SK-N-SH (cell line): ENCODE results near the gene AP1S3. TPM values are rescaled to one million over a fixed set of nuclear protein-coding genes. Genes with fewer than 3 reads are reported as not detected.

ENCODE experiments used
- CTCF ChIA-PET: fragments of 300-600, 350-600 bp; formaldehyde crosslinking; extraction: SDS; loops from one replicate; lab custom pipeline; 2021; lab: Yijun Ruan, JAX
- POLR2A ChIA-PET: fragments of 350-600 bp; sonication (Branson Sonifier 250); formaldehyde crosslinking; extraction: SDS; loops from one replicate; lab custom pipeline; 2020; ENCODE audit warnings: antibody characterized with exemption, inconsistent platforms; lab: Yijun Ruan, JAX
- DNase-seq: peaks from one replicate; pipeline ENCODE4 v3.0.0; 2012
- H2AFZ ChIP-seq: fragments of 200-600 bp; sonication (generic); 2 replicates; pipeline ENCODE4 v1.8.1; 2016; ENCODE audit warnings: antibody characterized with exemption, mild to moderate bottlenecking, low read depth
- H3F3A ChIP-seq: fragments of 200-600 bp; sonication (generic); replicated peaks from 2 replicates; pipeline ENCODE3; 2016; ENCODE audit warnings: antibody characterized with exemption, mild to moderate bottlenecking; ENCODE audit not compliant: insufficient read depth
- H3K27ac ChIP-seq, 2 experiments: fragments of 200-500 bp in 1 of 2; fragments of 200-600 bp in 1 of 2; sonication (Bioruptor generic) in 1 of 2; sonication (generic), shearing (Covaris generic) in 1 of 2; 2 replicates each; pipeline versions ENCODE4 v1.5.1 to v1.6.1; 2014 to 2016; ENCODE audit warnings: low read depth in 2 of 2, inconsistent platforms in 1 of 2, low read length in 1 of 2, mild to moderate bottlenecking in 1 of 2, mixed read lengths in 1 of 2
- H3K27me3 ChIP-seq: fragments of 200-600 bp; sonication (generic), shearing (Covaris generic); 2 replicates; pipeline ENCODE4 v1.6.1; 2016; ENCODE audit warnings: mixed run types; ENCODE audit not compliant: insufficient read depth
- H3K36me3 ChIP-seq, 2 experiments: fragments of 200-500 bp in 1 of 2; fragments of 200-600 bp in 1 of 2; sonication (Bioruptor generic) in 1 of 2; sonication (generic) in 1 of 2; replicated peaks in 1 of 2; 2 replicates each; pipeline versions ENCODE3 to v1.5.1; 2014 to 2016; ENCODE audit warnings: low read length in 1 of 2, mild to moderate bottlenecking in 1 of 2; ENCODE audit not compliant: insufficient read depth in 2 of 2, control insufficient read depth in 1 of 2
- H3K4me1 ChIP-seq, 2 experiments: fragments of 200-500 bp in 1 of 2; fragments of 200-600 bp in 1 of 2; sonication (Bioruptor generic) in 1 of 2; sonication (generic), shearing (Covaris generic) in 1 of 2; 2 replicates each; pipeline versions ENCODE4 v1.5.1 to v1.6.1; 2014 to 2016; ENCODE audit warnings: low read depth in 1 of 2, low read length in 1 of 2, mixed run types in 1 of 2; ENCODE audit not compliant: insufficient read depth in 2 of 2, control insufficient read depth in 1 of 2
- H3K4me2 ChIP-seq: fragments of 200-600 bp; sonication (generic), shearing (Covaris generic); 2 replicates; pipeline ENCODE4 v1.6.1; 2017; ENCODE audit warnings: mixed run types
- H3K4me3 ChIP-seq, 2 experiments: fragments of 200-500 bp in 1 of 2; fragments of 200-600 bp in 1 of 2; sonication (Bioruptor generic) in 1 of 2; sonication (generic), shearing (Covaris generic) in 1 of 2; 2 replicates each; pipeline versions ENCODE4 v1.5.1 to v1.8.1; 2014 to 2016; ENCODE audit warnings: low read depth in 2 of 2, inconsistent platforms in 1 of 2, low read length in 1 of 2, mild to moderate bottlenecking in 1 of 2, mixed read lengths in 1 of 2, moderate library complexity in 1 of 2
- H3K79me2 ChIP-seq: fragments of 200-600 bp; sonication (generic); 2 replicates; pipeline ENCODE4 v1.8.1; 2017; ENCODE audit warnings: mild to moderate bottlenecking; ENCODE audit not compliant: insufficient read depth
- H3K9ac ChIP-seq: fragments of 200-600 bp; sonication (generic); 2 replicates; pipeline ENCODE4 v1.6.1; 2017; ENCODE audit warnings: mixed run types
- H3K9me2 ChIP-seq: fragments of 200-600 bp; sonication (generic); 2 replicates; pipeline ENCODE4 v1.6.1; 2017; ENCODE audit warnings: mixed run types
- H3K9me3 ChIP-seq: fragments of 200-600 bp; sonication (generic); 2 replicates; pipeline ENCODE4 v1.6.1; 2017; ENCODE audit warnings: mixed run types, mild to moderate bottlenecking, moderate library complexity
- H4K20me1 ChIP-seq: fragments of 200-600 bp; sonication (generic); 2 replicates; pipeline ENCODE4 v1.6.1; 2017; ENCODE audit warnings: mild to moderate bottlenecking, mixed run types; ENCODE audit not compliant: insufficient read depth
- CHD2 ChIP-seq: fragments of 150-350 bp; IDR thresholded peaks from 2 replicates; pipeline ENCODE4 v1.6.1; 2018; ENCODE audit warnings: low read length; ENCODE audit not compliant: partially characterized antibody
- CTCF ChIP-seq: fragments of 200-600 bp; sonication (generic); IDR thresholded peaks from 2 replicates; pipeline ENCODE4 v1.6.1; 2017; ENCODE audit warnings: antibody characterized with exemption, mild to moderate bottlenecking, moderate library complexity
- JUND ChIP-seq: IDR thresholded peaks from 2 replicates; pipeline ENCODE4 v1.4.0; 2012
- MXI1 ChIP-seq: IDR thresholded peaks from 2 replicates; pipeline ENCODE4 v1.6.1; 2012; ENCODE audit warnings: mild to moderate bottlenecking, low read depth, low read length, improper control_type of control experiment
- NFIC ChIP-seq: IDR thresholded peaks from 2 replicates; pipeline ENCODE4 v1.4.0; 2012; ENCODE audit warnings: borderline replicate concordance
- PBX3 ChIP-seq: IDR thresholded peaks from 2 replicates; pipeline ENCODE4; 2012
- RAD21 ChIP-seq: IDR thresholded peaks from 2 replicates; pipeline ENCODE4 v1.6.1; 2012; ENCODE audit warnings: mild to moderate bottlenecking, low read length
- SMC3 ChIP-seq: IDR thresholded peaks from 2 replicates; pipeline ENCODE4 v1.6.1; 2012; ENCODE audit warnings: low read depth, low read length, improper control_type of control experiment
- USF1 ChIP-seq: IDR thresholded peaks from 2 replicates; pipeline ENCODE4 v1.4.0; 2012; ENCODE audit warnings: low read depth, borderline replicate concordance
- WGBS: methylation state at CpG from one replicate; pipeline ENCODE4 v1.1.6; 2017; ENCODE audit warnings: low lambda C conversion rate; 5-methylcytosine and 5-hydroxymethylcytosine counted together
- polyA plus RNA-seq, 3 experiments: library from polyadenylated mRNA; depleted of rRNA; stranded (reverse); fragments of >200 nt; gene quantifications; 2 replicates each; pipeline ENCODE4 v1.2.3, GENCODE V29; 2012

The AP1S3 gene
- polyA plus RNA-seq, 1 of the 3 experiments (the other 2 are of a cell fraction), result 4.8 TPM

GRCh38 chr2:223797811-223798721 lies 39.3 kb downstream of the AP1S3 start:
- peak overlapping the region; percentile 3; the same call in 1 of the 2 replicates for H3K4me2 ChIP-seq
- peaks cover 31% of the 10 kb centered on the region for H3F3A ChIP-seq
- ChIA-PET CTCF (interaction anchor here (0.6 to 6.1 kb wide), 62 partner anchors 10 to 1108 kb away, joined by 3 to 69 read pairs (median 4); partner anchors contain the start of gene SCG2), POLR2A (no interaction called here)
- DNase-seq, result peak; percentile 48
- TF ChIP-seq CTCF (peak; percentile 81), RAD21 (peak; percentile 94), SMC3 (peak; percentile 82), JUND (no peak), CHD2 (no peak)
- H3K9ac ChIP-seq, result no peak overlapping the region
- WGBS, result 77% methylated on average over 3 of the region's 4 CpGs
- peak overlapping the region in 1 of 2 experiments; percentile 29; a peak in 1 of 4 replicates for H3K4me3 ChIP-seq
- peaks cover 17% of the 10 kb centered on the region; the same call in 1 of the 2 replicates for H3K79me2 ChIP-seq
- peaks cover 0 to 47% of the 10 kb centered on the region in 2 experiments; a peak in 2 of 4 replicates for H3K4me1 ChIP-seq
- H2AFZ ChIP-seq, result no peak overlapping the region
- H3K27ac ChIP-seq, result peak overlapping the region in 1 of 2 experiments; percentile 69; a peak in 2 of 4 replicates
- H3K9me3 ChIP-seq, result 0 out of 2 replicates have a peak, but pooled peaks cover 3% of the 10 kb centered on the region
- no peaks in the 10 kb centered on the region for H3K27me3 ChIP-seq
- no peaks in the 10 kb centered on the region for H4K20me1 ChIP-seq
- no peaks in the 10 kb centered on the region for H3K36me3 ChIP-seq
- no peaks in the 10 kb centered on the region for H3K9me2 ChIP-seq

GRCh38 chr2:223797037-223797436 lies 40.3 kb downstream of the AP1S3 start:
- Histone ChIP-seq H3K4me1 (peaks cover 0 to 42% of the 10 kb centered on the region in 2 experiments; a peak in 2 of 4 replicates), H2AFZ (no peak overlapping the region), H4K20me1 (no peaks in the 10 kb centered on the region), H3K4me3 (no peak overlapping the region), H3K4me2 (peak overlapping the region; percentile 39; the same call in 1 of the 2 replicates), H3K79me2 (peaks cover 17% of the 10 kb centered on the region; the same call in 1 of the 2 replicates), H3K36me3 (no peaks in the 10 kb centered on the region), H3K9ac (no peak overlapping the region), H3K9me3 (0 out of 2 replicates have a peak, but pooled peaks cover 7% of the 10 kb centered on the region), H3K27ac (peak overlapping the region in 1 of 2 experiments; percentile 69; a peak in 2 of 4 replicates), H3K9me2 (no peaks in the 10 kb centered on the region), H3K27me3 (no peaks in the 10 kb centered on the region), H3F3A (peaks cover 26% of the 10 kb centered on the region)
- POLR2A ChIA-PET, result no interaction called here
- TF ChIP-seq PBX3 (peak; percentile 72), USF1 (no peak), NFIC (peak; percentile 45), MXI1 (no peak)
- WGBS, result 76% methylated on average over 5 of the region's 5 CpGs
- CTCF ChIA-PET, result interaction anchor here (0.7 to 6.1 kb wide), 26 partner anchors 8 to 1107 kb away, joined by 3 to 69 read pairs (median 4); partner anchors contain the start of gene SCG2
- DNase-seq, result no peak
